ENCODE data around the gene BABAM2. TPM values are rescaled to one million over a fixed set of nuclear protein-coding genes. Genes with fewer than 3 reads are reported as not detected.

Gene BABAM2
- total RNA-seq, 1 experiment from 2014 or later: 16.3 TPM

GRCh38 chr2:28378679-28379584 lies 488.4 kb downstream of the BABAM2 start:
- no peaks in the 10 kb centered on the region for H3K27me3 ChIP-seq (ENCODE audit: low read length)
- H3K36me3 ChIP-seq (ENCODE audit: low read depth, low read length): no peaks in the 10 kb centered on the region
- H3K9me3 ChIP-seq (ENCODE audit: low read length): no peaks in the 10 kb centered on the region
- H3K79me2 ChIP-seq (ENCODE audit: low read length): no peaks in the 10 kb centered on the region
- no TSS peak for BruUV-seq (replicated peaks)
- DNase-seq: no peak
- H3K9me2 ChIP-seq (replicated peaks; ENCODE audit: low read length): no peaks in the 10 kb centered on the region
- no peak for ATAC-seq
- no peaks in the 10 kb centered on the region for H4K20me1 ChIP-seq (ENCODE audit: low read length)
- no peak overlapping the region for H3K4me2 ChIP-seq (ENCODE audit: low read length)
- no peak for TF ChIP-seq EZH2 (IDR thresholded peaks at IDR 0.05; ENCODE audit: low read length, unreplicated experiment)
- TF ChIP-seq CTCF (conservative IDR thresholded peaks at IDR 0.05; ENCODE audit: low read depth, low read length): no peak
- TF ChIP-seq EZH2phosphoT487 (IDR thresholded peaks at IDR 0.05; ENCODE audit: borderline replicate concordance, low read length): no peak
- H3K4me3 ChIP-seq (ENCODE audit: low read length): no peak overlapping the region
- peaks cover 16% of the 10 kb centered on the region for H3K4me1 ChIP-seq (ENCODE audit: insufficient read depth, low read length)
- H3K27ac ChIP-seq (ENCODE audit: low read length): no peak overlapping the region
- intact Hi-C loops (cut with micrococcal nuclease): no loop called here
- no peaks in the 10 kb centered on the region for H3F3A ChIP-seq (ENCODE audit: low read length, unreplicated experiment)
- ChIA-PET CTCF (no interaction called here), POLR2A (ENCODE audit: unreplicated experiment) (no interaction called here)
- H2AFZ ChIP-seq (ENCODE audit: low read length): no peak overlapping the region
- no peak overlapping the region for H3K9ac ChIP-seq (ENCODE audit: low read length)

GRCh38 chr2:28380219-28380618 lies 489.7 kb downstream of the BABAM2 start:
- no peak overlapping the region for H2AFZ ChIP-seq (ENCODE audit: low read length)
- H3K27me3 ChIP-seq (ENCODE audit: low read length): no peaks in the 10 kb centered on the region
- no peaks in the 10 kb centered on the region for H4K20me1 ChIP-seq (ENCODE audit: low read length)
- no peaks in the 10 kb centered on the region for H3K9me2 ChIP-seq (replicated peaks; ENCODE audit: low read length)
- TF ChIP-seq EZH2phosphoT487 (IDR thresholded peaks at IDR 0.05; ENCODE audit: borderline replicate concordance, low read length): no peak
- TF ChIP-seq CTCF (conservative IDR thresholded peaks at IDR 0.05; ENCODE audit: low read depth, low read length): no peak
- TF ChIP-seq EZH2 (IDR thresholded peaks at IDR 0.05; ENCODE audit: low read length, unreplicated experiment): no peak
- BruUV-seq (replicated peaks): no TSS peak
- H3K9ac ChIP-seq (ENCODE audit: low read length): no peak overlapping the region
- H3K36me3 ChIP-seq (ENCODE audit: low read depth, low read length): no peaks in the 10 kb centered on the region
- H3K4me1 ChIP-seq (ENCODE audit: insufficient read depth, low read length): peaks cover 8% of the 10 kb centered on the region
- H3K27ac ChIP-seq (ENCODE audit: low read length): no peak overlapping the region
- no peaks in the 10 kb centered on the region for H3F3A ChIP-seq (ENCODE audit: low read length, unreplicated experiment)
- DNase-seq (no peak), ATAC-seq (no peak)
- H3K4me3 ChIP-seq (ENCODE audit: low read length): no peak overlapping the region
- POLR2A ChIA-PET (ENCODE audit: unreplicated experiment): no interaction called here
- intact Hi-C loops (cut with micrococcal nuclease): no loop called here
- CTCF ChIA-PET: no interaction called here
- H3K79me2 ChIP-seq (ENCODE audit: low read length): no peaks in the 10 kb centered on the region
- H3K9me3 ChIP-seq (ENCODE audit: low read length): no peaks in the 10 kb centered on the region
- no peak overlapping the region for H3K4me2 ChIP-seq (ENCODE audit: low read length)

Measured in PC-3 (cell line).